ENCODE results near the gene ANAPC5.
"Not testable (repeated sequence)": the region's sequence is repeated elsewhere in the genome, so short reads cannot be mapped to it uniquely, and the experiment has no call there.

Gene ANAPC5

GRCh38 chr12:121299662-121300061 lies 52.5 kb downstream of the ANAPC5 start:
- no peak for FAIRE-seq
- no peak for TF ChIP-seq POLR2AphosphoS5 (IDR thresholded peaks at IDR 0.05; ENCODE audit: low read depth, low read length)
- no peak for TF ChIP-seq TAF1 (IDR thresholded peaks at IDR 0.05; ENCODE audit: borderline replicate concordance, low read depth, low read length)
- TF ChIP-seq POLR2A (IDR thresholded peaks at IDR 0.05; ENCODE audit: low read depth, low read length) = no peak
- no peak for DNase-seq (ENCODE audit: insufficient read length)

GRCh38 chr12:121298411-121298810 lies 53.8 kb downstream of the ANAPC5 start:
- FAIRE-seq; DNase-seq (ENCODE audit: insufficient read length): not testable (repeated sequence)

- TF ChIP-seq POLR2AphosphoS5 (IDR thresholded peaks at IDR 0.05; ENCODE audit: low read depth, low read length) (no peak), TAF1 (IDR thresholded peaks at IDR 0.05; ENCODE audit: borderline replicate concordance, low read depth, low read length) (no peak), POLR2A (IDR thresholded peaks at IDR 0.05; ENCODE audit: low read depth, low read length) (no peak)
- DNase-seq (ENCODE audit: insufficient read length) (no peak), FAIRE-seq (no peak)
These were observed 54.7 kb downstream of the ANAPC5 start for GRCh38 chr12:121297435-121297991.

GRCh38 chr12:121296618-121297434 lies 55.4 kb downstream of the ANAPC5 start, which contains the start of gene CAMKK2:
TSS of gene CAMKK2 (minus strand) at chr12:121296709. CDS start at chr12:121274526, 22,183 bp downstream.
- peak; percentile 89 for DNase-seq (ENCODE audit: insufficient read length)
- FAIRE-seq = peak; percentile 95
- TF ChIP-seq POLR2A (IDR thresholded peaks at IDR 0.05; ENCODE audit: low read depth, low read length) = peak; percentile 53
- 0 out of 2 replicates have a peak, but pooled peaks have one; percentile 18 for TF ChIP-seq TAF1 (IDR thresholded peaks at IDR 0.05; ENCODE audit: borderline replicate concordance, low read depth, low read length)
- TF ChIP-seq POLR2AphosphoS5 (IDR thresholded peaks at IDR 0.05; ENCODE audit: low read depth, low read length) = no peak

GRCh38 chr12:121295746-121296617 lies 56.2 kb downstream of the ANAPC5 start:
- FAIRE-seq = no peak
- TF ChIP-seq POLR2A (IDR thresholded peaks at IDR 0.05; ENCODE audit: low read depth, low read length) (no peak), TAF1 (IDR thresholded peaks at IDR 0.05; ENCODE audit: borderline replicate concordance, low read depth, low read length) (no peak), POLR2AphosphoS5 (IDR thresholded peaks at IDR 0.05; ENCODE audit: low read depth, low read length) (no peak)
- no peak for DNase-seq (ENCODE audit: insufficient read length)

GRCh38 chr12:121295116-121295745 lies 57.0 kb downstream of the ANAPC5 start:
- DNase-seq (ENCODE audit: insufficient read length) = no peak
- TF ChIP-seq POLR2AphosphoS5 (IDR thresholded peaks at IDR 0.05; ENCODE audit: low read depth, low read length) (no peak), TAF1 (IDR thresholded peaks at IDR 0.05; ENCODE audit: borderline replicate concordance, low read depth, low read length) (no peak), POLR2A (IDR thresholded peaks at IDR 0.05; ENCODE audit: low read depth, low read length) (no peak)
- no peak for FAIRE-seq

GRCh38 chr12:121294151-121294889 lies 57.9 kb downstream of the ANAPC5 start:
- no peak for DNase-seq (ENCODE audit: insufficient read length)
- no peak for FAIRE-seq
- TF ChIP-seq POLR2A (IDR thresholded peaks at IDR 0.05; ENCODE audit: low read depth, low read length) = no peak
- TF ChIP-seq TAF1 (IDR thresholded peaks at IDR 0.05; ENCODE audit: borderline replicate concordance, low read depth, low read length) = no peak
- TF ChIP-seq POLR2AphosphoS5 (IDR thresholded peaks at IDR 0.05; ENCODE audit: low read depth, low read length) = no peak

GRCh38 chr12:121293603-121294002 lies 58.6 kb downstream of the ANAPC5 start:
- TF ChIP-seq TAF1 (IDR thresholded peaks at IDR 0.05; ENCODE audit: borderline replicate concordance, low read depth, low read length) (no peak), POLR2A (IDR thresholded peaks at IDR 0.05; ENCODE audit: low read depth, low read length) (no peak), POLR2AphosphoS5 (IDR thresholded peaks at IDR 0.05; ENCODE audit: low read depth, low read length) (no peak)
- DNase-seq (ENCODE audit: insufficient read length) (no peak), FAIRE-seq (no peak)

GRCh38 chr12:121290410-121290809 lies 61.8 kb downstream of the ANAPC5 start:
- DNase-seq (ENCODE audit: insufficient read length) (no peak), FAIRE-seq (no peak)
- TF ChIP-seq POLR2A (IDR thresholded peaks at IDR 0.05; ENCODE audit: low read depth, low read length) (no peak), TAF1 (IDR thresholded peaks at IDR 0.05; ENCODE audit: borderline replicate concordance, low read depth, low read length) (no peak), POLR2AphosphoS5 (IDR thresholded peaks at IDR 0.05; ENCODE audit: low read depth, low read length) (no peak)

- FAIRE-seq (no peak), DNase-seq (ENCODE audit: insufficient read length) (no peak)
- TF ChIP-seq POLR2A (IDR thresholded peaks at IDR 0.05; ENCODE audit: low read depth, low read length) = no peak
- TF ChIP-seq POLR2AphosphoS5 (IDR thresholded peaks at IDR 0.05; ENCODE audit: low read depth, low read length) = 0 out of 2 replicates have a peak, but pooled peaks have one; percentile 39
These were observed 62.2 kb downstream of the ANAPC5 start for GRCh38 chr12:121289962-121290361.

Data from GM12892 (cell line).